Progenitor cell of endocrine pancreas (in vitro differentiated cells): ENCODE data around the gene LAMA5. TPM values are rescaled to one million over a fixed set of nuclear protein-coding genes. Genes with fewer than 3 reads are reported as not detected.
A peak's percentile ranks its signal among the peaks of the same experiment; 100 is the strongest.

Experiments
- DNase-seq: peaks from one replicate; pipeline ENCODE4 v3.0.0; 2021; ENCODE audit warnings: low spot score; ENCODE audit not compliant: unreplicated experiment
- H3K27ac Mint-ChIP-seq: 2 replicates; pipeline ENCODE4 v1.8.0; 2021; ENCODE audit warnings: mild to moderate bottlenecking, moderate library complexity, mixed read lengths
- H3K27me3 Mint-ChIP-seq: 2 replicates; pipeline ENCODE4 v1.8.0; 2021; ENCODE audit warnings: mixed read lengths
- H3K36me3 Mint-ChIP-seq: 2 replicates; pipeline ENCODE4 v1.8.0; 2022; ENCODE audit warnings: mixed read lengths; ENCODE audit not compliant: insufficient read depth
- H3K4me1 Mint-ChIP-seq: 2 replicates; pipeline ENCODE4 v1.8.0; 2021; ENCODE audit warnings: low read depth, mixed read lengths
- H3K4me3 Mint-ChIP-seq: 2 replicates; pipeline ENCODE4 v1.8.0; 2021; ENCODE audit warnings: low read depth, mild to moderate bottlenecking, moderate library complexity, mixed read lengths
- H3K9me3 Mint-ChIP-seq: 2 replicates; pipeline ENCODE4 v1.8.0; 2021; ENCODE audit warnings: low read depth, mixed read lengths
- total RNA-seq: library from RNA; stranded (reverse); gene quantifications from 2 replicates; pipeline ENCODE4 v1.2.1, GENCODE V29; 2021
- TF ChIP-seq, protein P1 (sequence below): fragments of 200-600 bp; sonication (generic); IDR thresholded peaks from one replicate; pipeline ENCODE4 v1.5.0; 2021; ENCODE audit warnings: antibody characterized with exemption, mild to moderate bottlenecking; ENCODE audit not compliant: unreplicated experiment

LAMA5 gene
- total RNA-seq, 1 donor from 2014 or later: 252 TPM

DNA sequence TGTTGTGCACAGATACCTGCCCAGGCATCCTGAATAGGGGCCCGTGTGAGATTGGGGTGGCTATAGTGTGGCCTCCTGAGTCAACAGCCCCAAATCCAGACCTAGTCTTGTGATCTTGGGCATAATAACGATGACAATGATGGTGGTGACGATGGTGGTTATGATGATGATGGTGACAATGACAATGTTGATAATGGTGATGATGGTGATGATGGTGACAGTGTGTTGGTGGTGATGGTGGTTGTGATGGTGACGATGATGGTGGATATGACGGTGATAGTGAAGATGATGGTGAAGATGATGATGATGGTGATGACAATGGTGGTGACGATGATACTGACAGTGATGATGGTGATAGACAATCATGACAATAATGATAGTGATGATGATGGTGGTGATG, 14.7 kb upstream of the LAMA5 start:
- TF ChIP-seq, protein P1, sequence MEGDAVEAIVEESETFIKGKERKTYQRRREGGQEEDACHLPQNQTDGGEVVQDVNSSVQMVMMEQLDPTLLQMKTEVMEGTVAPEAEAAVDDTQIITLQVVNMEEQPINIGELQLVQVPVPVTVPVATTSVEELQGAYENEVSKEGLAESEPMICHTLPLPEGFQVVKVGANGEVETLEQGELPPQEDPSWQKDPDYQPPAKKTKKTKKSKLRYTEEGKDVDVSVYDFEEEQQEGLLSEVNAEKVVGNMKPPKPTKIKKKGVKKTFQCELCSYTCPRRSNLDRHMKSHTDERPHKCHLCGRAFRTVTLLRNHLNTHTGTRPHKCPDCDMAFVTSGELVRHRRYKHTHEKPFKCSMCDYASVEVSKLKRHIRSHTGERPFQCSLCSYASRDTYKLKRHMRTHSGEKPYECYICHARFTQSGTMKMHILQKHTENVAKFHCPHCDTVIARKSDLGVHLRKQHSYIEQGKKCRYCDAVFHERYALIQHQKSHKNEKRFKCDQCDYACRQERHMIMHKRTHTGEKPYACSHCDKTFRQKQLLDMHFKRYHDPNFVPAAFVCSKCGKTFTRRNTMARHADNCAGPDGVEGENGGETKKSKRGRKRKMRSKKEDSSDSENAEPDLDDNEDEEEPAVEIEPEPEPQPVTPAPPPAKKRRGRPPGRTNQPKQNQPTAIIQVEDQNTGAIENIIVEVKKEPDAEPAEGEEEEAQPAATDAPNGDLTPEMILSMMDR: no peak
- peaks cover 5% of the 10 kb centered on the region for H3K9me3 Mint-ChIP-seq
- no peak for DNase-seq
- no peaks in the 10 kb centered on the region for H3K27me3 Mint-ChIP-seq
- H3K27ac Mint-ChIP-seq: no peak overlapping the region
- peaks cover 22% of the 10 kb centered on the region for H3K4me1 Mint-ChIP-seq
- H3K36me3 Mint-ChIP-seq: peaks cover 11% of the 10 kb centered on the region
- H3K4me3 Mint-ChIP-seq: no peak overlapping the region

DNA sequence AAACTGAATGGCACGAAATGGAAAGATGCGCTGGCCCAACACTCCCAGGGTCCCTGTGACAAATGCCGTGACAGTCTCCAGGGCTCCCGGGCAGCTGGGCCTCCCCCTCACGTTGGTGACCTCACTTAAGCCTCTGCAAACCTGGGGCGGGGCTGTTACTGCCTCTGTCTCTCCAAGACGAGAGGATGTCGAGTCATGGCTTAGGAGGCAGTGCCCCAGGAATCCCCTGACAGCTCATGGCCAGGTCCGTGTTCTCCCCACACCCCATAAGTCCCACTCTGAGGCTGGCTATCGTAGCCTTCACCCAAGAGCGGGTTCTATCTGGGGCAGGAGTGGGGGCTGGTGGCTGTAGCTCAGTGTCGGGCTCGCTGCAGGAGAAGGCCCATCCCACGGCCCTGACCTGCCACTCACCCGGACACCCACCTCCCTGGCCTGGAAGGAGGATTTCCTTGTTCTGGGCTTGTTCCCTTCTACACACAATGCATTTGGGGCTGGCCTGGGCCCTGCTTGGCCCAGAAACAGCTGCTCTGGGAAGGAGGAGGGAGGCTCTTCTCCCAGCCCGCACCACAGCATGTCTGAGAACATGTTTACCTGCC, 14.2 kb upstream of the LAMA5 start:
- TF ChIP-seq, protein P1: no peak
- H3K9me3 Mint-ChIP-seq: peaks cover 5% of the 10 kb centered on the region
- no peak for DNase-seq
- H3K27me3 Mint-ChIP-seq: no peaks in the 10 kb centered on the region
- peaks cover 25% of the 10 kb centered on the region for H3K4me1 Mint-ChIP-seq
- peaks cover 11% of the 10 kb centered on the region for H3K36me3 Mint-ChIP-seq
- no peak overlapping the region for H3K27ac Mint-ChIP-seq
- H3K4me3 Mint-ChIP-seq: no peak overlapping the region

DNA sequence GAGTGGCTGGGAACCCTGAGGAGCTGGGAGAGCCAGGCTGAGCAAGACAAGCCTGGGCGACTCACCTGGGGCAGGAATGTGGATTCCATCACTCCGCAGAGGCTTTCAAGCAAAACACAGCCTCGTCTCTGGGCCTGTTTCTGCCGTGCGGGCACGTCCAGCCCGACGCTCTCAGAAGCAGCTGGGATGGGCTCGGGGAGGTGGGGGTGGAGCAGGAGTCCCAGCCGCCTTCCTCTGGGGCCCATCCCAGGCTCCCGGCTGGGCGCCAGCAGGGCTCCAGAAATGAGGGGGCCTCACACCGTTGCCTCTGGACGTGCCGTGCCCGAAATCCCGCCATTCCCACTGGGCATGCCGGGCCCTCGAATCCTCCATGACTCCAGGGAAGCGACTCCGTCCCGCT, 11.1 kb upstream of the LAMA5 start:
- Mint-ChIP-seq H3K4me3 (no peak overlapping the region), H3K9me3 (peaks cover 5% of the 10 kb centered on the region), H3K27ac (no peak overlapping the region), H3K27me3 (no peaks in the 10 kb centered on the region), H3K4me1 (peaks cover 23% of the 10 kb centered on the region), H3K36me3 (peaks cover 13% of the 10 kb centered on the region)
- DNase-seq: no peak
- TF ChIP-seq, protein P1: no peak

DNA sequence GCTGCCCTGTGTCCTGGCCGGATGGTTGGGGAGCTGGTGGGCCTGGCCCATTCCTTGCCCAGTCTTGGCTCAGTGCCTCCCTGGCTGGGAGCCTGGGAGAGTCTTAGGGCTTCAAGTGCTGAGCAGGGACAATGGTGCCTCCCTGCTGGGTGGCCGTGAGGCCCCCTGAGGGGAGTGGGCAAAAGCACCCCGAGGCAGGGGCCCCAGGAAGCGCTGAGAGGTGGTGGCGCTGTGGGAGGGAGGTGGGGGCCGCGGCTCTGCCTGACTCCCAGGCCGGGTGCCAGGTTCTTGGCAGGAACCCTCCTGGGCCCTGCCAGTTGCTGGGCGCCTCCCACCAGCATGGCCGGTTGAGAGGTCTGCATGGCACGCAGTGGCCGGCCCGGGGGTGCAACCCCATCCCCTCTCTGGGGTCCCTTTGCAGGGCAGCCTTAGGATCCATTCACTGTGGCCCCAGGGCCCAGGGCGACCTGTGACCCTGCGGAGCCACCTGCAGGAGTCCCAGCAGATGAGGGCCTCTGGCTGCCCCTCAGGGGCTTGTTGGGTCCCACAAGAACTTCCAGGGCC, 10.6 kb upstream of the LAMA5 start:
- peaks cover 20% of the 10 kb centered on the region for H3K4me1 Mint-ChIP-seq
- DNase-seq: no peak
- H3K27ac Mint-ChIP-seq: peak overlapping the region; percentile 90
- TF ChIP-seq, protein P1: no peak
- H3K27me3 Mint-ChIP-seq: no peaks in the 10 kb centered on the region
- H3K9me3 Mint-ChIP-seq: peaks cover 5% of the 10 kb centered on the region
- peaks cover 11% of the 10 kb centered on the region for H3K36me3 Mint-ChIP-seq
- no peak overlapping the region for H3K4me3 Mint-ChIP-seq

DNA sequence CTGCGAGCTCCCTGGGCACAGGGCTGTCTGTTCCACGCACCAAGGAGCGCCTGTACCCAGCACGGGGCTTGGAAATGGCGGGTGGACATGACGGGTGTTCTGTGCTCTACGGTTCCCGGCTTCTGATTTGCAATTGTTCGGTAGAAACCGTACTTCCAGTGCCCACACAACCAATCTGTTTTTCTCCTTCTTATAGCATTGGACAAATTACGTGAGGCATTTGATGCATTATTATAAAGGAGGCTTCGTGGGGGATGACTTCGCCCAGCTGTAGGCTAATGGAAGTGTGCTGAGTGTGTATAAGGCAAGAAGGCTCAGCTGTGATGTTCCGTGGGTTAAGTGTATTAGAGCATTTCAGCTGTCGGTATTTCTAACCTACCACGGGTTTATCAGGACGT, 10.0 kb upstream of the LAMA5 start:
- Mint-ChIP-seq H3K4me3 (no peak overlapping the region), H3K27ac (peak overlapping the region; percentile 90), H3K36me3 (peaks cover 8% of the 10 kb centered on the region)

More for the DNA sequence above, 10.0 kb upstream of the LAMA5 start:
- TF ChIP-seq, protein P1: no peak
- peaks cover 4% of the 10 kb centered on the region for H3K9me3 Mint-ChIP-seq
- DNase-seq: no peak
- no peaks in the 10 kb centered on the region for H3K27me3 Mint-ChIP-seq
- H3K4me1 Mint-ChIP-seq: peaks cover 19% of the 10 kb centered on the region
